ENCODE data around the gene ELMO2. TPM values are rescaled to one million over a fixed set of nuclear protein-coding genes. Genes with fewer than 3 reads are reported as not detected.
A peak's percentile ranks its signal among the peaks of the same experiment; 100 is the strongest.
"Not testable (repeated sequence)": the region's sequence is repeated elsewhere in the genome, so short reads cannot be mapped to it uniquely, and the experiment has no call there.

ELMO2 gene
- total RNA-seq, 1 experiment from 2014 or later, result 28.6 TPM

GRCh38 chr20:46406986-46407670, 713 bp upstream of the ELMO2 start:
- DNase-seq (ENCODE audit: low spot score), result peak; percentile 87

- no peak for DNase-seq (ENCODE audit: low spot score)
Measured at GRCh38 chr20:46402331-46402811, 4.0 kb downstream of the ELMO2 start.

- DNase-seq (ENCODE audit: low spot score), result no peak
Measured at GRCh38 chr20:46401478-46401860, 4.9 kb downstream of the ELMO2 start.

- DNase-seq (ENCODE audit: low spot score), result no peak
Measured at GRCh38 chr20:46400828-46401477, 5.5 kb downstream of the ELMO2 start.

- peak; percentile 19 for DNase-seq (ENCODE audit: low spot score)
Measured at GRCh38 chr20:46400253-46400652, 6.2 kb downstream of the ELMO2 start.

- no peak for DNase-seq (ENCODE audit: low spot score)
Measured at GRCh38 chr20:46399401-46399800, 7.0 kb downstream of the ELMO2 start.

GRCh38 chr20:46398963-46399362, 7.5 kb downstream of the ELMO2 start:
- no peak for DNase-seq (ENCODE audit: low spot score)

GRCh38 chr20:46396052-46396740, 10.2 kb downstream of the ELMO2 start:
- DNase-seq (ENCODE audit: low spot score), result no peak

- DNase-seq (ENCODE audit: low spot score), result no peak
Measured at GRCh38 chr20:46394872-46395760, 11.3 kb downstream of the ELMO2 start.

GRCh38 chr20:46393967-46394366, 12.4 kb downstream of the ELMO2 start:
- no peak for DNase-seq (ENCODE audit: low spot score)

- DNase-seq (ENCODE audit: low spot score), result no peak
Measured at GRCh38 chr20:46388937-46389336, 17.5 kb downstream of the ELMO2 start.

GRCh38 chr20:46388201-46388836, 18.1 kb downstream of the ELMO2 start:
- no peak for DNase-seq (ENCODE audit: low spot score)

- not testable (repeated sequence) for DNase-seq (ENCODE audit: low spot score)
Measured at GRCh38 chr20:46387054-46387453, 19.4 kb downstream of the ELMO2 start.

- no peak for DNase-seq (ENCODE audit: low spot score)
Measured at GRCh38 chr20:46378412-46379009, 27.9 kb downstream of the ELMO2 start.

GRCh38 chr20:46377518-46377917, 28.9 kb downstream of the ELMO2 start:
- no peak for DNase-seq (ENCODE audit: low spot score)

- no peak for DNase-seq (ENCODE audit: low spot score)
Measured at GRCh38 chr20:46376196-46376785, 30.1 kb downstream of the ELMO2 start.

- DNase-seq (ENCODE audit: low spot score), result no peak
Measured at GRCh38 chr20:46375771-46376170, 30.6 kb downstream of the ELMO2 start.

- DNase-seq (ENCODE audit: low spot score), result no peak
Measured at GRCh38 chr20:46374383-46374782, 32.0 kb downstream of the ELMO2 start.

- no peak for DNase-seq (ENCODE audit: low spot score)
Measured at GRCh38 chr20:46371656-46372055, 34.8 kb downstream of the ELMO2 start.

- DNase-seq (ENCODE audit: low spot score), result no peak
Measured at GRCh38 chr20:46368902-46369268, 37.5 kb downstream of the ELMO2 start.
